Measurements from ENCODE around the gene JAK2. TPM values are rescaled to one million over a fixed set of nuclear protein-coding genes. Genes with fewer than 3 reads are reported as not detected.

JAK2 gene
- total RNA-seq, 2 experiments from 2014 or later, result 4.4 to 11.4 TPM

GRCh38 chr9:4986783-4987182, 1.7 kb downstream of the JAK2 start:
- H3K4me3 ChIP-seq (ENCODE audit: low read depth, low read length, poor library complexity, severe bottlenecking), result peak overlapping the region; percentile 72
- H4K20me1 ChIP-seq (ENCODE audit: insufficient read depth, low read length), result no peaks in the 10 kb centered on the region

GRCh38 chr9:4987961-4988421, 2.9 kb downstream of the JAK2 start:
- CTCF ChIA-PET (ENCODE audit: unreplicated experiment), result no interaction called here
- Histone ChIP-seq H3K4me2 (ENCODE audit: low read length) (peak overlapping the region; percentile 27; the same call in 1 of the 2 replicates), H3K9me3 (ENCODE audit: low read length) (0 out of 2 replicates have a peak, but pooled peaks cover 2% of the 10 kb centered on the region), H3K36me3 (ENCODE audit: insufficient read depth, low read length) (peaks cover 12% of the 10 kb centered on the region), H4K20me1 (ENCODE audit: insufficient read depth, low read length) (no peaks in the 10 kb centered on the region), H2AFZ (ENCODE audit: low read length) (no peak overlapping the region), H3K27ac (ENCODE audit: low read depth, low read length, poor library complexity, severe bottlenecking) (no peak overlapping the region), H3K4me1 (ENCODE audit: insufficient read depth, low read length, poor library complexity, severe bottlenecking) (peaks cover 31% of the 10 kb centered on the region), H3K79me2 (ENCODE audit: insufficient read depth, low read depth, low read length) (0 out of 2 replicates have a peak, but pooled peaks cover 5% of the 10 kb centered on the region), H3K4me3 (ENCODE audit: low read depth, low read length, poor library complexity, severe bottlenecking) (no peak overlapping the region), H3K9me2 (ENCODE audit: insufficient read depth, low read length) (no peaks in the 10 kb centered on the region)
- TF ChIP-seq EZH2phosphoT487 (IDR thresholded peaks at IDR 0.05; ENCODE audit: borderline replicate concordance, low read depth, low read length) (no peak), CTCF (conservative IDR thresholded peaks at IDR 0.05; ENCODE audit: low read length) (peak; percentile 94)
- intact Hi-C loops (cut with micrococcal nuclease; ENCODE audit: unreplicated experiment), result loop anchor here (5.0 to 10.0 kb wide), 4 partner anchors 66 to 847 kb away; partner anchors contain the start of genes ERMP1 and RIC1
- POLR2A ChIA-PET, result interaction anchor here (0.6 to 1.0 kb wide), 6 partner anchors 8 to 843 kb away, joined by 3 to 4 read pairs (median 3); no protein-coding TSS in a partner anchor
- no TSS peak for BruUV-seq (replicated peaks)
- DNase-seq (ENCODE audit: low spot score), result peak; percentile 83

More at GRCh38 chr9:4986783-4987182, 1.7 kb downstream of the JAK2 start:
- DNase-seq (ENCODE audit: low spot score), result peak; percentile 5
- CTCF ChIA-PET (ENCODE audit: unreplicated experiment), result interaction anchor here (1.1 kb wide), 1 partner anchor 226 kb away, joined by 4 read pairs; no protein-coding TSS in a partner anchor
- Histone ChIP-seq H3K36me3 (ENCODE audit: insufficient read depth, low read length) (peaks cover under 1% of the 10 kb centered on the region; the same call in 1 of the 2 replicates), H3K9me2 (ENCODE audit: insufficient read depth, low read length) (no peaks in the 10 kb centered on the region), H3K79me2 (ENCODE audit: insufficient read depth, low read depth, low read length) (0 out of 2 replicates have a peak, but pooled peaks cover 5% of the 10 kb centered on the region), H3K9me3 (ENCODE audit: low read length) (no peaks in the 10 kb centered on the region), H2AFZ (ENCODE audit: low read length) (peak overlapping the region; percentile 88; the same call in 1 of the 2 replicates), H3K27ac (ENCODE audit: low read depth, low read length, poor library complexity, severe bottlenecking) (no peak overlapping the region), H3K4me2 (ENCODE audit: low read length) (peak overlapping the region; percentile 88), H3K4me1 (ENCODE audit: insufficient read depth, low read length, poor library complexity, severe bottlenecking) (peaks cover 31% of the 10 kb centered on the region)
- POLR2A ChIA-PET, result interaction anchor here (0.5 to 3.1 kb wide), 7 partner anchors 48 to 543 kb away, joined by 3 to 15 read pairs (median 4); no protein-coding TSS in a partner anchor
- intact Hi-C loops (cut with micrococcal nuclease; ENCODE audit: unreplicated experiment), result loop anchor here (5.0 to 10.0 kb wide), 4 partner anchors 64 to 848 kb away; partner anchors contain the start of genes ERMP1 and RIC1
- no TSS peak for BruUV-seq (replicated peaks)
- TF ChIP-seq EZH2phosphoT487 (IDR thresholded peaks at IDR 0.05; ENCODE audit: borderline replicate concordance, low read depth, low read length) (no peak), CTCF (conservative IDR thresholded peaks at IDR 0.05; ENCODE audit: low read length) (no peak)

GRCh38 chr9:4992872-4993271, 7.8 kb downstream of the JAK2 start:
- BruUV-seq (replicated peaks), result no TSS peak
- H3K4me1 ChIP-seq (ENCODE audit: insufficient read depth, low read length, poor library complexity, severe bottlenecking), result no peaks in the 10 kb centered on the region
- no peaks in the 10 kb centered on the region for H4K20me1 ChIP-seq (ENCODE audit: insufficient read depth, low read length)
- TF ChIP-seq EZH2phosphoT487 (IDR thresholded peaks at IDR 0.05; ENCODE audit: borderline replicate concordance, low read depth, low read length) (no peak), CTCF (conservative IDR thresholded peaks at IDR 0.05; ENCODE audit: low read length) (no peak)
- no peak overlapping the region for H3K4me3 ChIP-seq (ENCODE audit: low read depth, low read length, poor library complexity, severe bottlenecking)
- no peaks in the 10 kb centered on the region for H3K79me2 ChIP-seq (ENCODE audit: insufficient read depth, low read depth, low read length)
- no peak overlapping the region for H2AFZ ChIP-seq (ENCODE audit: low read length)
- no peak overlapping the region for H3K4me2 ChIP-seq (ENCODE audit: low read length)
- H3K27ac ChIP-seq (ENCODE audit: low read depth, low read length, poor library complexity, severe bottlenecking), result no peak overlapping the region
- peaks cover 13% of the 10 kb centered on the region for H3K36me3 ChIP-seq (ENCODE audit: insufficient read depth, low read length)
- DNase-seq (ENCODE audit: low spot score), result no peak
- intact Hi-C loops (cut with micrococcal nuclease; ENCODE audit: unreplicated experiment), result no loop called here
- H3K9me3 ChIP-seq (ENCODE audit: low read length), result 0 out of 2 replicates have a peak, but pooled peaks cover 6% of the 10 kb centered on the region
- POLR2A ChIA-PET, result interaction anchor here (0.8 to 1.3 kb wide), 3 partner anchors 12 to 199 kb away, joined by 3 to 4 read pairs (median 3); no protein-coding TSS in a partner anchor
- CTCF ChIA-PET (ENCODE audit: unreplicated experiment), result no interaction called here
- no peaks in the 10 kb centered on the region for H3K9me2 ChIP-seq (ENCODE audit: insufficient read depth, low read length)
